ENCODE data around the gene DPH2.

The DPH2 gene

GRCh38 chr1:43947874-43948437 is 21.9 kb upstream of the DPH2 start:
- Histone ChIP-seq H3K27me3 (ENCODE audit: insufficient read depth, low read length, poor library complexity) (no peaks in the 10 kb centered on the region), H3K79me2 (ENCODE audit: insufficient read depth, low read length) (peaks cover 43% of the 10 kb centered on the region), H3K36me3 (ENCODE audit: insufficient read depth, low read length) (peaks cover 19% of the 10 kb centered on the region), H2AFZ (ENCODE audit: low read depth, low read length) (no peak overlapping the region), H3K27ac (ENCODE audit: low read length) (peak overlapping the region; percentile 99; the same call in 1 of the 2 replicates), H3K9ac (ENCODE audit: low read depth, low read length) (peak overlapping the region; percentile 92), H3K4me2 (ENCODE audit: insufficient read depth, low read length) (peak overlapping the region; percentile 98), H4K20me1 (ENCODE audit: insufficient read depth, low read length) (peaks cover 17% of the 10 kb centered on the region), H3K4me3 (ENCODE audit: low read depth in 1 of 2, low read length in 2 of 2) (peak overlapping the region; percentile 96 to 98; a peak in 3 of 4 replicates), H3K9me3 (ENCODE audit: insufficient read depth, low read length, severe bottlenecking) (no peaks in the 10 kb centered on the region), H3K4me1 (ENCODE audit: insufficient read depth, low read length) (peaks cover 39% of the 10 kb centered on the region)
- no peak for ATAC-seq (ENCODE audit: insufficient read depth, low read depth)
- DNase-seq = no peak
- TF ChIP-seq EZH2 (IDR thresholded peaks at IDR 0.05; ENCODE audit: borderline replicate concordance, low read depth, low read length, severe bottlenecking) (no peak), CTCF (IDR thresholded peaks at IDR 0.05; ENCODE audit: borderline replicate concordance, extremely low read depth, low read length, poor library complexity, severe bottlenecking) (no peak)

GRCh38 chr1:43949678-43950077 is 20.1 kb upstream of the DPH2 start:
- no peaks in the 10 kb centered on the region for H3K27me3 ChIP-seq (ENCODE audit: insufficient read depth, low read length, poor library complexity)
- peaks cover 19% of the 10 kb centered on the region for H3K36me3 ChIP-seq (ENCODE audit: insufficient read depth, low read length)
- no peak for TF ChIP-seq CTCF (IDR thresholded peaks at IDR 0.05; ENCODE audit: borderline replicate concordance, extremely low read depth, low read length, poor library complexity, severe bottlenecking)
- TF ChIP-seq EZH2 (IDR thresholded peaks at IDR 0.05; ENCODE audit: borderline replicate concordance, low read depth, low read length, severe bottlenecking) = no peak
- H3K4me1 ChIP-seq (ENCODE audit: insufficient read depth, low read length) = peaks cover 33% of the 10 kb centered on the region
- no peaks in the 10 kb centered on the region for H3K9me3 ChIP-seq (ENCODE audit: insufficient read depth, low read length, severe bottlenecking)
- peaks cover 26% of the 10 kb centered on the region for H4K20me1 ChIP-seq (ENCODE audit: insufficient read depth, low read length)
- ATAC-seq (ENCODE audit: insufficient read depth, low read depth) (no peak), DNase-seq (no peak)
- H3K27ac ChIP-seq (ENCODE audit: low read length) = no peak overlapping the region
- H3K4me3 ChIP-seq (ENCODE audit: low read depth in 1 of 2, low read length in 2 of 2) = no peak overlapping the region
- no peak overlapping the region for H3K9ac ChIP-seq (ENCODE audit: low read depth, low read length)
- no peak overlapping the region for H2AFZ ChIP-seq (ENCODE audit: low read depth, low read length)
- H3K4me2 ChIP-seq (ENCODE audit: insufficient read depth, low read length) = peak overlapping the region; percentile 29; the same call in 1 of the 2 replicates
- peaks cover 40% of the 10 kb centered on the region for H3K79me2 ChIP-seq (ENCODE audit: insufficient read depth, low read length)

GRCh38 chr1:43951021-43951985 is 18.5 kb upstream of the DPH2 start:
- Histone ChIP-seq H3K79me2 (ENCODE audit: insufficient read depth, low read length) (peaks cover 27% of the 10 kb centered on the region), H3K4me2 (ENCODE audit: insufficient read depth, low read length) (no peak overlapping the region), H3K27me3 (ENCODE audit: insufficient read depth, low read length, poor library complexity) (no peaks in the 10 kb centered on the region), H3K4me1 (ENCODE audit: insufficient read depth, low read length) (peaks cover 17% of the 10 kb centered on the region), H3K36me3 (ENCODE audit: insufficient read depth, low read length) (peaks cover 19% of the 10 kb centered on the region), H2AFZ (ENCODE audit: low read depth, low read length) (no peak overlapping the region), H3K27ac (ENCODE audit: low read length) (no peak overlapping the region), H3K9ac (ENCODE audit: low read depth, low read length) (no peak overlapping the region), H4K20me1 (ENCODE audit: insufficient read depth, low read length) (peaks cover 26% of the 10 kb centered on the region), H3K9me3 (ENCODE audit: insufficient read depth, low read length, severe bottlenecking) (no peaks in the 10 kb centered on the region), H3K4me3 (ENCODE audit: low read depth in 1 of 2, low read length in 2 of 2) (no peak overlapping the region)
- ATAC-seq (ENCODE audit: insufficient read depth, low read depth) (no peak), DNase-seq (no peak)
- no peak for TF ChIP-seq EZH2 (IDR thresholded peaks at IDR 0.05; ENCODE audit: borderline replicate concordance, low read depth, low read length, severe bottlenecking)
- TF ChIP-seq CTCF (IDR thresholded peaks at IDR 0.05; ENCODE audit: borderline replicate concordance, extremely low read depth, low read length, poor library complexity, severe bottlenecking) = no peak

Measured in DND-41 (cell line).